ENCODE results near the gene WDR20.

Gene WDR20

GRCh38 chr14:102177161-102177560 is 37.5 kb downstream of the WDR20 start:
- no peak for DNase-seq

GRCh38 chr14:102178806-102179205 is 39.1 kb downstream of the WDR20 start:
- DNase-seq = no peak

GRCh38 chr14:102180248-102180998 is 40.7 kb downstream of the WDR20 start:
- no peak for DNase-seq

DNA sequence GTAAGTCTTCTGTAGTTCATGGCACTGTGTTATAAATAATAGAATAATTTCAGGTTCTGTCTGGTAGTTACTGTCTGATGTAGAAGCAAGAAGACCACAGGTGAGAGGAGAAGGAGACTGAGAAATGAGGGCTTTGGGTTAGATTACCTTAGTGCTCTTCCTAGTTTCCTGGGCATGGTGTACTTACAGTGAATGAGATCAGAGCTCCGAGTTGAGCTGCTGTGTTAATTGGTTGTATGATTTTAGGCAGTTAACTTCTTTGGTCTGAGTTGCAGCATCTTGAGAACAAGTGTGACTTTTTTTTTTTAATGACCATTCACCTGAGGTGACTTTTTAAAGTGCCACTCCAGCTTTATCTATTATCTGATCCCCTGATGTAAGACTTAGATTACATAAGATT is 41.5 kb downstream of the WDR20 start:
- DNase-seq = no peak

DNA sequence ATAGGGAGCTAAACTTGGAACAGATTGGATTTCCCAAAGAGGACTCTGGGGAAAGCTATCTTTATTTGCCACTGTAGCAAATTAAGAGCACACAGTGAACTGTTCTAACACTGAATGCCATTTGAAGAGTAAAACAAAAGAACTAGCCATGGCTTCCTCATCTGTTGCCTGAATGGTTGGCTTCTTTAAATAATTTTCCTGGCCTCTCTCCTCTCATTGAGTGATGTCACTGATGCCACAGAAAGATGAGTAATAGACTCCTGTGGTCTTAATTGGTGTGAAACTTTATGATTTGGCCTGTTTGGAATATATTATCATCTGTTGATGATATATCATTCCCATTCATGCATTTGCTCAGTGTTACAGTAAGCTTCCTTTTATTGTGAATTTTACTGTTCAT is 42.5 kb downstream of the WDR20 start:
- DNase-seq = no peak

DNA sequence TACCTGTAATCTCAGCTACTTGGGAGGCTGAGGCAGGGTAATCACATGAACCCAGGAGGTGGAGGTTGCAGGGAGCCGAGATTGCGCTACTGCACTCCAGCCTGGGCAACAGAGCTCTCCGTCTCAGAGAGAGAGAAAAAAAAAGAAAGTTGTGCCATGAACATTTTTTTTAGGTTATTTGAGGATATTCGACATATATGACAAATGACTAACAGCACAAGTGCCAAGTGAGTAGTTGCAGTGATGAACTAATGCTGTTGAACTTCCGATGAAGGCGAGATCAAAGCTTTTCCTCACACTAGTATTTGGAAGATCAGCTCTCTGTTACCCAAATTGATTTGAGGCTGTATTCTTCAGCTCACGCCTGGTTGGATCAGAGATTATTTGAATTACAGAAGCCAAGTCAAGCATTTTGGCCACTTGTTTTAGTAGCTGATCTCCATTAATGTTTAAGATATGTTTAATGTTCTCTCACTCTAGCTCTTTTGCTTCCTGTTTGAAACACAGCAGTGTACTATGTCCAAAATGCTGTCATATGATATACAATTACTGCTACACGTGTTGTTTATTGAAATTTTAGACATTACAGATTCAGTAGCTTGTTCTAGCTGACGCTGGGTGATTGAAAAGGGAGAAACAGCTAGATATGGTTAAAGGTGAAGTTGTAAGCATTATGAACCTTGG is 43.4 kb downstream of the WDR20 start:
- no peak for DNase-seq

DNA sequence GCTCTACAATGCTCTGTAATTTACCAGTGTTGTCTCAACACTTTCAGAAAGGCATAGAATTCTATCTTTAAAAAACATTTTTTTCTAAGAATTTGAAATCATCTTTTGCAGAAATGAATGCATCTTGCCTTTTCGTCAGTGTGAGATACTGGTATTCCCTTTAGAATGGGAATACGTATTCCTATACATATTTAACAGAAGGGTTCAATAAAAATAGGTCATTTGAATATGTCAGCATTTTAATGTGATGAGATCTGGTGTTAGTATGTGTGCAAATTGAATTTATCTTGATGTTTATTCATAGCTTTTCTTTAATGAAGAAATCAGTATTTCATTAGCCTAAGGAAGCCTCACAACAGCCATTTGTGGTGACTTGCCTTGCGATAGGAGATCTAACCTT is 44.2 kb downstream of the WDR20 start:
- no peak for DNase-seq

- no peak for DNase-seq
Observed at GRCh38 chr14:102184316-102185035, 44.8 kb downstream of the WDR20 start.

DNA sequence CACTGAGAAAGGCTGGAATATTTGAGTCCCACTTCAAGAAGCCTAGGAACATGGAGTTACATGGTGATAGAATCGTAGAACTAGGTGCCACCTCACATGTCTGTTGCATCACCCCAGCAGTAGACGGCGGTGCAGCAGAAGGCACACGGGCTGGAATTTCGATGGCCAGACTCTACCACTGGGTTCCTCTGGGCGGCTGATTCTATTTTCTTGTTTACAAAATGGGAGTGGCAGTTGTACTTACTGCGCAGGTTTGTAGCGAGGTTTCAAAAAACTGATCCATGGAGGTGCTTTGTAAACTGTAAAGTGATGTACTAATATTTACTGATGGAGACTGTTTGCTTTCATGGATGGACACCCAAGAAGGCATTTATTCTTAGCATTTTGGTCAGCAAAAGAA is 45.7 kb downstream of the WDR20 start:
- DNase-seq = no peak

GRCh38 chr14:102187044-102187443 is 47.3 kb downstream of the WDR20 start:
- no peak for DNase-seq

DNA sequence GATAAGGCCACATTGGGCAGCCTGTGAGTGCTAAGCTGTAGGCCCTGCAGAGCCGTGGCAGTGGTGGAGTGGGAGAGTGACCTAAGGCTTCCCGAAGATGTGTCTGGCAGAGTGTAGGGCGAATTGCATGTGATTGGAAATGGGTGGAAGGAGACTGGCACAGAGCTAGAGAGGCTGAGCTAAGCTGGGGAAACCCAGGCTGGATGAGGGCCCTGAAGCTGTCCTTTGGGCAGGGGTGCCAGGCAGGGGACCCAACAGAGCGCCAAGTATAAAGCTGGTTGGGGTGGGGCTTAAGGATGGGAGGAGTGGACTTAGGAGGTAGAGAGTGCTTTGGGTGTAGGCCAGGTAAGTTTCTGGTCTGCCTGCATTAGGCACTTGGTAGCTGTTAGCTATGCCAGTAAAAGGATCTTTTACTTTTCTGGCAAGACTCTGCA is 47.9 kb downstream of the WDR20 start:
- no peak for DNase-seq

DNA sequence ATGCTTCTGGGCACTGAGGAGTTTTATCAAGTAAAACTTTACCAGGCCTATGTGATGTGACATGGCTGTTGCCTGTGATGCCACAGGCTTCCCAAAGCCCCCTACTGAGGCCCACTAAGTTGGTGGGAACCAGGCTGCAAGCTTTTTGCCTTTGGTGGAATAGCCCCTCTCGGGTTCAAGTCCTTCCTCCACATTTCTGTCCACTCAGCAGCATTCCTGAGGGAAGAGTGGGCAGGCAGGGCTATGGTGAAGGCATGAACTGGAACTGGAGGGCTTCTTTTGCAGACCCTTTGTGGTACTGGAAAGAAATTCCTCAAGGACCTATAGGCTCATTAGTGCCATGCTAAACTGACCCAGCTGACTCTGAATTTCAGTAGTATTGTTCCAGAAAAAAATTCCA is 48.5 kb downstream of the WDR20 start:
- DNase-seq = no peak

GRCh38 chr14:102189874-102190273 is 50.2 kb downstream of the WDR20 start:
- DNase-seq = no peak

- no peak for DNase-seq
Observed at GRCh38 chr14:102192840-102193502, 53.3 kb downstream of the WDR20 start.

GRCh38 chr14:102194856-102195255 is 55.2 kb downstream of the WDR20 start:
- DNase-seq = no peak

DNA sequence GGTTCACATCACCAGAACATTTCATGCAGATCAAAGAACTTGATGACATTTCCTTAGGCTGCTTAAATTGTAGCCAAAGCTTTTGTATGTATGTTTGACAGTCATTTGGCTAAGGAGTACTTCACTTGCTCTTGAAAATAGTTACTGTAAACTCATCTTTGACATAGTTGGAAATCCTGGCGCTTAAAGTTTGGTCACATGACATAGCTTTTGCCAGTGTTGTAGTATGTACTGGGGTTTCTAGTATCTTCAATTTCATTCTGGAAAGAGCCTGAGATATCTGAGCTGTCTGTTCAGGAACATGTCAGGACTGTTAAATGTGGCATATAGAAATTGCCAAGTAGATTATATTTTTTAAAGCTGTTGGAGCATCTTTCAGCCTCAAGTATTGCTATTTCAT is 55.7 kb downstream of the WDR20 start:
- no peak for DNase-seq

DNA sequence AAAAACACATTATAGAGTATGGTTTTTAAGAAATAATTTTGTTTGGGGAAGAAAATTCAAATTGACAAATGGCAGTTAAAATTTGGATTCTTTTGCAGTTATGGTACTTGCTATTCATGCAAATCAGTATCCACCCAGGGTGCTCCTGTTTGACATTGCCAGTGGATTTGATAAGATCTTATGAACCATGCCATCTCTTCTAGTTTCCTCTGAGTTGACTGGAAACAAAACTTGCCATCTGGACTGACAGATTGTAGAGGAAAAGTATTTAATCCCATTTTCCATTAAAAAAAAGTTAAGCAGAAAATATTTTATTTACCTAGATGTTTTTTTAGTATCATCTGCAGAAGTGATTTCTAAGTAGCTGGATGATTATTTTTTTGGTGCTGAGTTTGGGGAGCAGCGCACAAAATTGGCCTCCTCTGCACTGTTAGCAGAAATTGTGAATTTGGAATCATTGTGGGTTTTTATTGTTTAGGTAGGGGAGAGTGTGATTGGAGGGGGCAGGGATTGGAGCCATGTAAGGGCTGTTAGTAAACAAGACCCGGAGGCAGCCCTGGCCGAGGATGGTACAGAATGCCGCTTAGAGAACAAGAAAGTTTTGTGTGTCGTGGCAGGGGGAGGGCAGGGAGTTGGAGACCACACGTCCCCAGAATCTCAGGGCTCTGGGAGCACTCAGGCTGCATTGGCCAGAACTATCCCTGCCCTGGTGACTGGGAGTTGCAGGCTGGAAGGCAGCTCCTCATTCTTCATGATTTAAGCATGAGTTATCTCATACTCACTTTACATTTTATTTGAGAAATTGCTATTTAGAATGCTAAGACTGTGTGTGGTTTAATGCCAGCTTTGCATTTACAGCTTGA is 56.6 kb downstream of the WDR20 start:
- DNase-seq = no peak

DNA sequence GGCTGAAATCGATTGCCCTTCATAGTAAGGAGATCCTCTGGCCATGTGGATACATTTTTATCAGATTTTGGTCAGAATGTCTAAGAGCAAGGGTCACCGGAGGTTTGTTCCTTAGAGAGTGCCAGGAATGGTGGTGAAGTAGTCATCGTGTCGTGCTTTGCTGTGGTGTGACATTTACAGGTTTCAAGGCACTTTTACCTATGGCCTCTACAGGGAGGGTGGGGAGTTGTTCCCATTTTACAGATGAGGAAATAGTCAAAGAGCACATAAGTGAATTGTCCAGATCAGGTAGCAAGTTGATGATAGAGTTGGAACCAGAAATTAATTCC is 57.2 kb downstream of the WDR20 start:
- no peak for DNase-seq

DNA sequence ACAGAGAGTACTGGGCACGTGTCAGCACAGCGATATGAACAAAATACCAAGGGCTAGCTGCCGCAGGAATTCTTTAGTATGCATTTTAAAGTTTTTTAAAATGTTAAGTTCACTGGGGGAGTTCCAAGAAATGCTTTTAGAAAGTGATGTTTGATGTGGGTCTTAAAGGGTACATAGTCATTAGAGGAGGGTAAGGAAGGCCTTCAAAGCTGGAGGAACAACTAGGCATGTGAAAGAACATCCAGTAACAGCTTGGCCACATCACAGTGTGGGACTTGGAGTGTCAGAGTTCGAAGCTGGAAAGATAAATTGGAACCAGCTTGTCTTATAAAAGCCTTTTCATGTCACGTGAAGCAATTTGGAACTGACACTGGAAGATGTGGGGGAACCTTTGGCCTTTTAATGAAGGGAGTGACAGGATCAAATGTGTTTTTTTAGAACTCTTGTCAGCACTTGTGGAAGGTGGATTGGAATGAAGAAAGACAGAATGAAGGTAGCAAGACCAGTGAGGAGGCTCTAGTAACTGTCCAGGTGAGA is 57.7 kb downstream of the WDR20 start:
- DNase-seq = no peak

- DNase-seq = no peak
Observed at GRCh38 chr14:102200690-102201352, 61.1 kb downstream of the WDR20 start.

- no peak for DNase-seq
Observed at GRCh38 chr14:102201353-102201738, 61.6 kb downstream of the WDR20 start.

DNA sequence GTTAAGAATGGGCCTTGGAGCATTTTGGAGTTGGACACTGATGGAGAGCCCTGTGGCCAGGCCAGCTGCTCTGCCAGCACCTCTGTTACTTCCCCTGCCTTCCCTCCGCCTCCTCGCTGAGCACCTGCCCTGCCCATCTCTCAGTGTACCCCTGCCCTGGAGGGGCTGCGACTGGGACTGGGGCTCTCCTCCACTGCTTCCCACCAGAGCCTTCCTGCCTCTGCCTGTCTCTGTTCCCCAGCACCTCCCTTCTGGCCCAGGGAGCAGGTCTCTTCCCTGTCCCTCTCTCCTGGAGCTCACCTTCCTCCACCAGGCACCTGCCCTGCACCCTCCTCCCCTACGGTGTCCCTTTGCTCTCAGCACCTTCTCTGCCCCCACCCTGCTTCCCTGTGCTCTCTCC is 62.1 kb downstream of the WDR20 start:
- DNase-seq = no peak

Measured in NCI-H1417 treated with DMSO at 0.1 percent for 48 hours (cell line).